VCaP (cell line): Measurements from ENCODE around the gene RGS9.

Experiments used
- H3K27ac ChIP-seq: fragments of 450-650 bp; 2 replicates; pipeline ENCODE4 v1.5.1; 2017
- CTCF ChIP-seq: fragments of 450-650 bp; conservative IDR thresholded peaks from 2 replicates; pipeline ENCODE4 v1.5.1; 2017; ENCODE audit warnings: mild to moderate bottlenecking, moderate library complexity

Gene RGS9

GRCh38 chr17:65147955-65148354 is 10.8 kb downstream of the RGS9 start:
- H3K27ac ChIP-seq: no peak overlapping the region
- no peak for TF ChIP-seq CTCF

GRCh38 chr17:65154770-65155589 is 17.8 kb downstream of the RGS9 start:
- no peak for TF ChIP-seq CTCF
- H3K27ac ChIP-seq: no peak overlapping the region

GRCh38 chr17:65155622-65156021 is 18.5 kb downstream of the RGS9 start:
- no peak for TF ChIP-seq CTCF

GRCh38 chr17:65156185-65156834 is 19.1 kb downstream of the RGS9 start:
- no peak overlapping the region for H3K27ac ChIP-seq
- no peak for TF ChIP-seq CTCF

More at GRCh38 chr17:65155622-65156021, 18.5 kb downstream of the RGS9 start:
- H3K27ac ChIP-seq: no peak overlapping the region

GRCh38 chr17:65156835-65157565 is 19.8 kb downstream of the RGS9 start:
- no peak overlapping the region for H3K27ac ChIP-seq
- TF ChIP-seq CTCF: no peak

GRCh38 chr17:65158041-65158440 is 20.9 kb downstream of the RGS9 start:
- TF ChIP-seq CTCF: no peak
- H3K27ac ChIP-seq: no peak overlapping the region

GRCh38 chr17:65158622-65159021 is 21.5 kb downstream of the RGS9 start:
- no peak for TF ChIP-seq CTCF
- H3K27ac ChIP-seq: no peak overlapping the region
